OCI-LY3 (cell line): ENCODE measurements around the gene CRADD.

Source experiments
- H2AFZ ChIP-seq: fragments of 200-600, 300-600 bp; shearing (Covaris generic); 2 replicates; pipeline ENCODE4 v1.6.0; 2014; ENCODE audit warnings: antibody characterized with exemption, low read depth, low read length
- H3K27ac ChIP-seq: fragments of 200-600, 300-600 bp; sonication (generic); 2 replicates; pipeline ENCODE4 v1.5.1; 2014; ENCODE audit warnings: mild to moderate bottlenecking, low read length, moderate library complexity, mixed read lengths
- H3K27me3 ChIP-seq: fragments of 200-600, 300-600 bp; sonication (generic); 2 replicates; pipeline ENCODE4 v1.6.1; 2014; ENCODE audit warnings: low read depth, low read length, mixed read lengths
- H3K36me3 ChIP-seq: fragments of 200-600, 300-600 bp; sonication (generic); replicated peaks from 2 replicates; pipeline ENCODE3; 2014; ENCODE audit warnings: low read depth, low read length, mixed read lengths
- H3K4me1 ChIP-seq: fragments of 300-600, 200-600 bp; sonication (generic); 2 replicates; pipeline ENCODE4 v1.6.1; 2014; ENCODE audit warnings: low read length, mixed read lengths
- H3K4me2 ChIP-seq: fragments of 200-600, 300-600 bp; sonication (generic); 2 replicates; pipeline ENCODE4 v1.6.1; 2014; ENCODE audit warnings: low read length, mixed read lengths
- H3K4me3 ChIP-seq: fragments of 300-600, 200-600 bp; sonication (generic); 2 replicates; pipeline ENCODE4 v1.5.1; 2014; ENCODE audit warnings: antibody characterized with exemption, mild to moderate bottlenecking, low read length, moderate library complexity
- H3K79me2 ChIP-seq: fragments of 300-600, 200-600 bp; shearing (Covaris generic); 2 replicates; pipeline ENCODE4 v1.6.1; 2014; ENCODE audit warnings: mild to moderate bottlenecking, low read length, mixed read lengths
- H3K9ac ChIP-seq: fragments of 300-600, 200-600 bp; shearing (Covaris generic); 2 replicates; pipeline ENCODE4 v1.6.0; 2014; ENCODE audit warnings: mild to moderate bottlenecking, low read length, moderate library complexity
- H3K9me3 ChIP-seq: fragments of 200-600, 300-600 bp; shearing (Covaris generic); 2 replicates; pipeline ENCODE4 v1.6.1; 2014; ENCODE audit warnings: low read length, mixed read lengths; ENCODE audit not compliant: insufficient read depth
- H4K20me1 ChIP-seq: fragments of 200-600, 300-600 bp; sonication (generic); 2 replicates; pipeline ENCODE4 v1.6.1; 2016; ENCODE audit warnings: low read length, mixed read lengths; ENCODE audit not compliant: insufficient read depth
- CTCF ChIP-seq: fragments of 200-600, 300-600 bp; sonication (generic); IDR thresholded peaks from 2 replicates; pipeline ENCODE4 v1.5.1; 2014; ENCODE audit warnings: antibody characterized with exemption, low read length, low read depth
- EZH2phosphoT487 ChIP-seq: fragments of 200-600 bp; shearing (Covaris generic); IDR thresholded peaks from 2 replicates; pipeline ENCODE4 v1.6.1; 2018; ENCODE audit warnings: antibody characterized with exemption, mixed run types, low read depth

The CRADD gene

GRCh38 chr12:93782853-93783252, 105.7 kb downstream of the CRADD start:
- H3K36me3 ChIP-seq = no peaks in the 10 kb centered on the region
- no peak overlapping the region for H2AFZ ChIP-seq
- H3K79me2 ChIP-seq = no peaks in the 10 kb centered on the region
- no peaks in the 10 kb centered on the region; the same call in 1 of the 2 replicates for H3K4me1 ChIP-seq
- H3K4me2 ChIP-seq = no peak overlapping the region
- no peak overlapping the region for H3K4me3 ChIP-seq
- H3K9ac ChIP-seq = no peak overlapping the region
- no peaks in the 10 kb centered on the region for H3K9me3 ChIP-seq
- no peaks in the 10 kb centered on the region for H4K20me1 ChIP-seq
- no peak overlapping the region for H3K27ac ChIP-seq
- TF ChIP-seq CTCF = no peak
- no peak for TF ChIP-seq EZH2phosphoT487
- no peaks in the 10 kb centered on the region for H3K27me3 ChIP-seq

GRCh38 chr12:93783832-93784231, 106.7 kb downstream of the CRADD start:
- Histone ChIP-seq H4K20me1 (no peaks in the 10 kb centered on the region), H3K27me3 (no peaks in the 10 kb centered on the region), H3K9ac (no peak overlapping the region), H3K4me2 (no peak overlapping the region), H3K9me3 (no peaks in the 10 kb centered on the region), H2AFZ (no peak overlapping the region), H3K4me1 (no peaks in the 10 kb centered on the region; the same call in 1 of the 2 replicates), H3K27ac (no peak overlapping the region), H3K79me2 (no peaks in the 10 kb centered on the region), H3K36me3 (no peaks in the 10 kb centered on the region), H3K4me3 (no peak overlapping the region)
- TF ChIP-seq EZH2phosphoT487 (no peak), CTCF (no peak)

- H3K4me1 ChIP-seq = no peaks in the 10 kb centered on the region; the same call in 1 of the 2 replicates
- H2AFZ ChIP-seq = no peak overlapping the region
- TF ChIP-seq EZH2phosphoT487 = no peak
- no peak for TF ChIP-seq CTCF
- H3K9me3 ChIP-seq = no peaks in the 10 kb centered on the region
- no peaks in the 10 kb centered on the region for H4K20me1 ChIP-seq
- no peak overlapping the region for H3K9ac ChIP-seq
- no peaks in the 10 kb centered on the region for H3K36me3 ChIP-seq
- H3K27me3 ChIP-seq = no peaks in the 10 kb centered on the region
- no peak overlapping the region for H3K4me2 ChIP-seq
- no peak overlapping the region for H3K27ac ChIP-seq
- no peak overlapping the region for H3K4me3 ChIP-seq
- H3K79me2 ChIP-seq = no peaks in the 10 kb centered on the region
Measured at GRCh38 chr12:93784339-93785086, 107.3 kb downstream of the CRADD start.

- Histone ChIP-seq H3K9ac (no peak overlapping the region), H3K4me2 (no peak overlapping the region), H3K4me3 (no peak overlapping the region), H2AFZ (no peak overlapping the region), H4K20me1 (no peaks in the 10 kb centered on the region), H3K9me3 (no peaks in the 10 kb centered on the region), H3K27ac (no peak overlapping the region), H3K79me2 (no peaks in the 10 kb centered on the region), H3K27me3 (no peaks in the 10 kb centered on the region), H3K4me1 (no peaks in the 10 kb centered on the region; the same call in 1 of the 2 replicates), H3K36me3 (no peaks in the 10 kb centered on the region)
- no peak for TF ChIP-seq CTCF
- no peak for TF ChIP-seq EZH2phosphoT487
Measured at GRCh38 chr12:93785249-93786010, 108.3 kb downstream of the CRADD start.
